HL-60 (cell line): ENCODE data around the gene TANC1.

Experiments
- DNase-seq, 2 experiments: peaks; one replicate each; pipeline ENCODE4 v3.0.0-alpha.2; 2010 to 2020; ENCODE audit warnings: low read depth in 1 of 2, low spot score in 1 of 2
- H3K27ac ChIP-seq: fragments of 250-450 bp; sonication (Bioruptor Pico); replicated peaks from 2 replicates; pipeline ENCODE4 v1.5.1; 2020; ENCODE audit warnings: mild to moderate bottlenecking, moderate library complexity
- H3K27me3 ChIP-seq: fragments of 250-450 bp; sonication (Bioruptor Pico); 2 replicates; pipeline ENCODE4 v1.5.1; 2021; ENCODE audit warnings: mild to moderate bottlenecking, moderate library complexity; ENCODE audit not compliant: insufficient read depth, poor library complexity, severe bottlenecking
- H3K4me3 ChIP-seq: replicated peaks from 2 replicates; pipeline ENCODE4 v1.5.1; 2011; ENCODE audit warnings: mild to moderate bottlenecking, control low read depth, low read length; ENCODE audit not compliant: insufficient read depth
- CTCF ChIP-seq: IDR thresholded peaks from one replicate; pipeline ENCODE4 v1.5.1; 2011; ENCODE audit warnings: low read length, control low read depth, inconsistent platforms; ENCODE audit not compliant: insufficient read depth
- GABPA ChIP-seq: IDR thresholded peaks from 2 replicates; pipeline ENCODE4 v1.6.1; 2012; ENCODE audit warnings: low read depth
- POLR2AphosphoS5 ChIP-seq: IDR thresholded peaks from 2 replicates; pipeline ENCODE4 v1.6.1; 2012; ENCODE audit warnings: low read depth
- REST ChIP-seq: IDR thresholded peaks from 2 replicates; pipeline ENCODE4 v1.6.1; 2012; ENCODE audit warnings: low read depth; ENCODE audit not compliant: insufficient replicate concordance
- SPI1 ChIP-seq: IDR thresholded peaks from 2 replicates; pipeline ENCODE4 v1.6.1; 2012; ENCODE audit warnings: low read depth, mild to moderate bottlenecking, borderline replicate concordance

The TANC1 gene

GRCh38 chr2:158966312-158966711 is 2.1 kb upstream of the TANC1 start:
- Histone ChIP-seq H3K4me3 (no peak overlapping the region), H3K27ac (no peak overlapping the region), H3K27me3 (peaks cover 49% of the 10 kb centered on the region)
- TF ChIP-seq CTCF (no peak), REST (no peak), POLR2AphosphoS5 (no peak), GABPA (no peak), SPI1 (no peak)
- no peak for DNase-seq

- Histone ChIP-seq H3K4me3 (no peak overlapping the region), H3K27ac (no peak overlapping the region), H3K27me3 (peaks cover 58% of the 10 kb centered on the region)
- DNase-seq = no peak
- no peak for TF ChIP-seq SPI1
- no peak for TF ChIP-seq REST
- TF ChIP-seq POLR2AphosphoS5 = no peak
- TF ChIP-seq GABPA = no peak
- TF ChIP-seq CTCF = no peak
Observed at GRCh38 chr2:158967114-158967730, 1.2 kb upstream of the TANC1 start.

- no peak overlapping the region for H3K27ac ChIP-seq
- peak overlapping the region; percentile 59 for H3K4me3 ChIP-seq
- TF ChIP-seq POLR2AphosphoS5 (no peak), GABPA (no peak), REST (no peak), SPI1 (no peak), CTCF (no peak)
- peaks cover 63% of the 10 kb centered on the region for H3K27me3 ChIP-seq
- DNase-seq = no peak
Observed at GRCh38 chr2:158967731-158968395, 577 bp upstream of the TANC1 start.
